Measurements from ENCODE around the gene PCSK6. TPM values are rescaled to one million over a fixed set of nuclear protein-coding genes. Genes with fewer than 3 reads are reported as not detected.

PCSK6 gene
- total and polyA plus RNA-seq, 9 donors, result 3.8 to 26.0 (median 13.0) TPM

- DNase-seq, result peak; percentile 53 to 79 (median 61)
- no peak for TF ChIP-seq EP300 (IDR thresholded peaks at IDR 0.05)
- TF ChIP-seq POLR2A (IDR thresholded peaks at IDR 0.05), result no peak
- TF ChIP-seq CTCF (IDR thresholded peaks at IDR 0.05), result peak; percentile 69 to 93 (median 92)
- intact Hi-C loops (cut with DNase I), result loop anchor here in 3 of 4 donors (2.0 to 10.0 kb wide), 5 partner anchors 134 to 341 kb away; partner anchors contain the start of gene LRRK1 (in 2 of the 3)
- Histone ChIP-seq H3K4me1 (ENCODE audit: insufficient read depth) (peaks cover 5% of the 10 kb centered on the region), H3K27ac (no peak overlapping the region), H3K9me3 (no peaks in the 10 kb centered on the region), H3K36me3 (no peaks in the 10 kb centered on the region), H3K27me3 (no peaks in the 10 kb centered on the region), H3K4me3 (no peak overlapping the region)
- WGBS, 3 donors, result 15 to 19% (median 16%) methylated on average over 11 of the region's 11 CpGs
Measured at GRCh38 chr15:101258238-101259144, 231.0 kb downstream of the PCSK6 start.

GRCh38 chr15:101256757-101257156, 232.8 kb downstream of the PCSK6 start:
- 88 to 91% (median 90%) methylated on average over 6 of the region's 6 CpGs for WGBS, 3 donors
- Histone ChIP-seq H3K4me3 (no peak overlapping the region), H3K36me3 (no peaks in the 10 kb centered on the region), H3K27ac (no peak overlapping the region), H3K4me1 (ENCODE audit: insufficient read depth) (peaks cover 5% of the 10 kb centered on the region), H3K9me3 (no peaks in the 10 kb centered on the region), H3K27me3 (no peaks in the 10 kb centered on the region)
- intact Hi-C loops (cut with DNase I), result loop anchor here (1.0 to 10.0 kb wide), 5 partner anchors 132 to 339 kb away; partner anchors contain the start of gene LRRK1 (in 2 of the 4)
- no peak for DNase-seq
- TF ChIP-seq CTCF (IDR thresholded peaks at IDR 0.05), result no peak
- TF ChIP-seq POLR2A (IDR thresholded peaks at IDR 0.05), result no peak
- no peak for TF ChIP-seq EP300 (IDR thresholded peaks at IDR 0.05)

GRCh38 chr15:101255615-101256241, 233.8 kb downstream of the PCSK6 start:
- Histone ChIP-seq H3K27me3 (no peaks in the 10 kb centered on the region), H3K4me3 (no peak overlapping the region), H3K9me3 (no peaks in the 10 kb centered on the region), H3K27ac (no peak overlapping the region), H3K36me3 (no peaks in the 10 kb centered on the region), H3K4me1 (ENCODE audit: insufficient read depth) (peaks cover 5% of the 10 kb centered on the region)
- DNase-seq, result peak in 2 of 5 donors; percentile 43 to 58
- WGBS, 3 donors, result 12 to 26% (median 22%) methylated on average over 8 of the region's 8 CpGs
- TF ChIP-seq EP300 (IDR thresholded peaks at IDR 0.05) (no peak), POLR2A (IDR thresholded peaks at IDR 0.05) (no peak), CTCF (IDR thresholded peaks at IDR 0.05) (no peak)
- intact Hi-C loops (cut with DNase I), result loop anchor here (1.0 to 10.0 kb wide), 7 partner anchors 131 to 338 kb away; partner anchors contain the start of gene LRRK1 (in 2 of the 4)

- no peaks in the 10 kb centered on the region for H3K36me3 ChIP-seq
- H3K4me3 ChIP-seq, result no peak overlapping the region
- H3K27me3 ChIP-seq, result no peaks in the 10 kb centered on the region
- TF ChIP-seq EP300 (IDR thresholded peaks at IDR 0.05) (no peak), POLR2A (IDR thresholded peaks at IDR 0.05) (no peak), CTCF (IDR thresholded peaks at IDR 0.05) (no peak)
- H3K27ac ChIP-seq, result no peak overlapping the region
- H3K4me1 ChIP-seq (ENCODE audit: insufficient read depth), result peaks cover 5% of the 10 kb centered on the region
- WGBS, 3 donors, result 39 to 57% (median 54%) methylated on average over 5 of the region's 5 CpGs
- H3K9me3 ChIP-seq, result no peaks in the 10 kb centered on the region
- intact Hi-C loops (cut with DNase I), result loop anchor here (2.0 to 10.0 kb wide), 6 partner anchors 130 to 338 kb away; partner anchors contain the start of gene LRRK1 (in 2 of the 4)
- no peak for DNase-seq
Measured at GRCh38 chr15:101255051-101255395, 234.5 kb downstream of the PCSK6 start.
